Stimulated activated CD8-positive, alpha-beta memory T cell treated with anti-CD3 and anti-CD28 coated beads, Interleukin-7, amount 100 ng/mL, for 4 hours (primary cell): ENCODE data around the gene CPNE1.
A peak's percentile ranks its signal among the peaks of the same experiment; 100 is the strongest.
"Not testable (repeated sequence)": the region's sequence is repeated elsewhere in the genome, so short reads cannot be mapped to it uniquely, and the experiment has no call there.

ENCODE experiments used
- DNase-seq, 2 donors: peaks; one replicate each; pipeline ENCODE4 v3.0.0-alpha.2; 2020; ENCODE audit warnings: low read depth in 2 of 2

The CPNE1 gene

DNA sequence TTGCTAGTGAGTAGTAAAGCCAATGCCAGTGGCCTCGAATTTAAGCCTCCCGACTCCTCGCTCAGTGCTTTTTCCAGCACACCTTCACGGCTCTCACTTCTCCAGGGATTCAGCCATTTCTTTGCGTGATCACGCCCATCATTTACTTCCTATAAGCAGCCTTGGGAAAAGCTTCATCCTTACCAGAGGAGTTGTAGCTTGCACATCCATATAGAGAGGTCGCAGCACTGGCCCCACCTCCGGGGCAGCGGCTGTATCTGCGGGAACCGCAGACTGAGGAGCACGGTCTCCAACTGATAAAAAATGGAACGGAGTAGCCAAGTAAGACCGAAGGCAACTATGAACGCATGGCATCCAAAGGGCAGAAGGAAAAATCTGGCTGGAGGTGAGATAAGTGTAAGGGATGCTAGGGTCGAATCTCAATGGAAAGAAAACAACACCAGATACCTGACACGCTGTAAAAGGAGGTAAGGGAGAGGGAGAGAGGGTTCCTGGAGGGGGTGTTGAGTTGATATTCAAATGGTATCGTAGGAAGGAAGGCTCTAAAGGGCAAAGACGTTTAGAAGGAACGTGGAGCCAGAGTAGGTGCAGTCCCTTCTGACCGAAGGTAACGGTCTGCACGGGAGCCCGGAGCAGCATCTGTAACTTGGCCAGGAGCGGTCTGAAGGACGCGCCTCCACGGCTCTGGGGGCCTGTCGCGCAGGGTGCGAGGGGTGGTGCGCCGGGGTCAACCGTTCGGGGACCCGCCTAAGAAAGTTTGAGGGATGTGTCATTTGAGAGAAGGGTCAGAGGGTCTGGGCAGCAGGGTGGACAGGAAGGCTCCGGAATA is 33.8 kb upstream of the CPNE1 start:
- DNase-seq: no peak

DNA sequence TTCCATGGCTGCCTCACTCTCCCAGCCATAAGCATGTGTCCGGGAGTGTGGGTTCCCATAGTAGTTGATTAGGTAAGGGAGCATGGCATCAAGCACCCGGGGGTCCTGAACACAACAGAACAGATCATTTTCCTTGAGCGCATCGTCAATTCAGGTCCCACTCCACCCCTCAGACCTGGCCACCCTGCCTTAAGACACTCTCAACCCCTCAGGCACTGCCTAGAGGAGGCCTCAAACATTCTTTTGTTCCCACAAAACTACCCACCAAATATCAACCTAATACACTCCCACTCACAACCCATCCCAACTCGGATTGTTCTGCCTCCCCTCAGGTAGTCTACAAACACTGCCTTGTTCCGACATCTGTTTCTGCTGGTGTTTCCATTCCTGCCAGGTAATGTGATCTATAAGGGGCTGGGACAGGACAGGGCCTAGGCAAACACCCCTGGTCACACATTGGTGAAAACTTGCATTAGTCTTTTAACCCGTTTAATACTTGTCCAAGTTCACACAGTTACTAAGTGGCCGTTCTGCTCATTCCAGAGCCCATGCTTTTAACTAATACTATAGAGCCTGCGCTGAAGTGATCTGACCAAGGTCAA is 33.1 kb upstream of the CPNE1 start:
- DNase-seq: no peak

- no peak for DNase-seq
Measured at GRCh38 chr20:35695978-35696377, 31.3 kb upstream of the CPNE1 start.

GRCh38 chr20:35695245-35695749 is 30.6 kb upstream of the CPNE1 start:
- no peak for DNase-seq

- DNase-seq: no peak
Measured at GRCh38 chr20:35690265-35690664, 25.6 kb upstream of the CPNE1 start.

DNA sequence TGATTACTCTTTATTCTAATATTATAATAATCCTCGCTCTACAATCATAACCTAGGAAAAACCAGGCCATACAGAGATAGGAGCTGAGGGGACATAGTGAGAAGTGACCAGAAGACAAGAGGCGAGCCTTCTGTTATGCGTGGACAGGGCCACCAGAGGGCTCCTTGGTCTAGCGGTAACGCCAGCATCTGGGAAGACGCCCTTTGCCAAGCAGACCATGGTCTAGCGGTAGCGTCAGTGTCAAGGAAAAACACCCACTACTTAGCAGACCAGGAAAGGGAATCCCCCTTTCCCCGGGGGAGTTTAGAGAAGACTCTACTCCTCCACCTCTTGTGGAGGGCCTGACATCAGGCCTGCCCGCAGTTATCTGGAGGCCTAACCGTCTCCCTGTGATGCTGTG is 22.2 kb upstream of the CPNE1 start:
- not testable (repeated sequence) for DNase-seq

DNA sequence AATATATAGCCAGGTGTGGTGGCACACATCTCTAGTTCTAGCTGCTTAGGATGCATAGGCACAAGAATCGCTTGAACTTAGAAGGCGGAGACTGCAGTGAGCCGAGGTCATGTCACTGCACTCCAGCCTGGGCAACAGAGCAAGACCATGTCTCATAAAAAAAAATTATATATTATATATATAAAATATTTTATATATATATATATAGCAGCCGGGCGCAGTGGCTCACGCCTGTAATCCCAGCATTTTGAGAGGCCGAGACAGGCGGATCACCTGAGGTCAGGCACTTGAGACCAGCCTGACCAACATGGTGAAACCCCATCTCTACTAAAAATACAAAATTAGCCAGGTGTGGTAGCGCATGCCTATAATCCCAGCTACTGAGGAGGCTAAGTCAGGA is 20.7 kb upstream of the CPNE1 start:
- DNase-seq: not testable (repeated sequence)

GRCh38 chr20:35681960-35682359 is 17.3 kb upstream of the CPNE1 start:
- DNase-seq: no peak

DNA sequence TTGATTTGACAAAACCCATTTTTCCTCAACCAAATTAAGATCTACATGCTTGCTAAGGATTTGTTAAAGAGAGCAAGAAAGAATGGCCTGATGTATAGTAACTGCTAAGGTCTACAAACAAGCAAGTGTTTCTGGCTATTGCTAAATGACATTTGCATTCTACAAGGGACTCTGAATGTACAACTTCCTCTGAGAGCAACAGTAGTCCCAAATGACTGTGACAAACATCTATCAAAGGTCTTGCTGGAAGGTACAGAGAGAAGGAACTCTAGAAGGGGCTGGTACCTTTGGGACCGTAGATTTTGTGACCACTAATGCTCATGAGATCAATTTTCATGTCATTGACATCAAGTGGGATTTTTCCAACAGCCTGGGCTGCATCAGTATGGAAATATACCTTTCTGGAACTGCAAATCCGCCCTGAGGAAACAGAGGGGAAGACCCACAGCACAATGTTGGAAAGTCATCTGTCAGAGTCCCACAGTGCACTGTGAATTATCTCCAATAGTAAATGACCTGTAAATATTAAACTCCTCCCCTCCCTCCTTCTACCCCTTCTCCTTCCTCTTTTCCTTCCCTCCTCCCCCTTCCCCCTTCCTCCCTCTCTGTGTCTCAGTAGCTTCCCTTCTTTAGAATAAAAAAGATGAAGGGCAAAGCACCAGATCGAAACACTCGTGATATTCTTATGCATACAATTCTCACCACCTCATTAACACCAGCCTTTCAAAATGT is 15.9 kb upstream of the CPNE1 start:
- DNase-seq: no peak

DNA sequence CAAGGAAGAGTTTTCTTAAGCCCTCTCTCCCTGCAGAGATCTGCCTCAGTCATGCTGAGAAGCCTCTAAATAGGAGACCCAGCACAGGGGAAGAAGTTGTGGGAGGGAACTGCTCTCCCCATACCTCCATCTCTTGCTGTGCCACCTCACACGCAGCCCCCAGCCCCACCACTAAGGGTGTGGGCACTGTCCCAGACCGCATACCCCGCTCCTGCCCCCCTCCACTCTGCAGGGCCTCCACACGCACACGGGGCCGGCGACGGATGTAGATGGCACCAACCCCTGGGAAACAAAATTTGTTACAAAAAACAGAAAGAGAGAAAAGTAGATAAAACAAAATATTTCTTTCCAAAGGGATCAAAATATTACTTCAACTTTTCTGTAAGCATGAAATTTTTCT is 10.2 kb upstream of the CPNE1 start:
- no peak for DNase-seq

DNA sequence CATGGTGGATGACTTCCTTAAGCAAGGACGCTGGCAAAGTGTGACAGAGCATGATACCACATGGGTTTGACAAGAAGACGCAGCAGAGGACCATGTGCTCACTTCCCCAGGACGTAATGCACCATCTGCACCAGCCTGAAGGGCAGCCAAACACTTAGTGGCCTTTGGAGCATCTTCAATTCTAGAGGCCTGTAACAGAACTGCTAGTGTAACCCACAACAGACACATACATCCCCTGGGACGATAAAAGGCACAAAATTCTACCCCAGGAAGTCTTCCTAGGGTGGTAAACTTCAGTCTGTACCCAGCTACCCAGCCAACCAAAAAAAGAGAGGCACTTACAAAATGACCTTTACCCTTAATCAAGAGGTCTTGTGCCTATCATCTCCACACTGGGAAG is 9.2 kb upstream of the CPNE1 start:
- no peak for DNase-seq

- DNase-seq: no peak
Measured at GRCh38 chr20:35669681-35670080, 5.0 kb upstream of the CPNE1 start.

DNA sequence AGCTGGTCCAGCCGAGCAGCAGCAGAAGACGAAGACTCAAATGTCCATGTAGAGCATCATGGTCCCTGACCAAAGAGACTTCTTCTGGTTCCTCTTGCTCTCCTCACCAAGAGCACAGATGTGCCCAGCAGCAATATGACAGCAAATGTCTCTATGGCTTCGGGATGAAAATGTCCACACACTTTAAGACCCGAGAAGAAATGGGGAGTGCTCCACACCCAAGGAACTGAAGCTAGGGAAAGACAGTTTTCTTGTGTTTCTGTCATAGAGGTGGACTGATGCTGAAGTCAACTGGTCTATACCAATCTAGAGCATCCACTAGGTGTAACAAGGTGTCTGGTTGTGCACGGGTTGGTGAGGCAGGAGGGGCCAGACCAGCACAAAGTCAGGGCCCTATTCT is 4.5 kb upstream of the CPNE1 start:
- DNase-seq: no peak

- DNase-seq: no peak
Measured at GRCh38 chr20:35665949-35666288, 1.2 kb upstream of the CPNE1 start.

GRCh38 chr20:35663516-35664465 is 909 bp downstream of the CPNE1 start:
- peak; percentile 44 to 53 for DNase-seq

DNA sequence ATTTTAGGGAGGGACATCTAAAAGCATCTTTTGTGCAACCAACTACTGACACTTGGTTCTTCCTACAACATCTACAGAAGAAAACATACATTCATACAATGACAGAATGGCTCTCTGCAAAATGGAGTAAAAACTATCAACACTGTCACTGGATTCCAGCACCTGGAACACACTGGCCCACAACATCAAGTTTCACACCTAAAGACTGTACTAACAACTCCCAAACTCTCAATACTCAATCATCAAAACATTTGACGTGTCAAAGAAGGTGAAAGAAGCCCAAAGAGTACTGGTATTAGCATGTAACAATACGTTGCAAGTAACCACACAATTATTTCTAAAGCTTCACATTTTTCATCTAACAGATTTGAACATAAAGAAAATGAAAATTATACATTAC is 2.1 kb downstream of the CPNE1 start:
- DNase-seq: no peak

- DNase-seq: no peak
Measured at GRCh38 chr20:35661908-35662307, 2.8 kb downstream of the CPNE1 start.

- no peak for DNase-seq
Measured at GRCh38 chr20:35661053-35661452, 3.6 kb downstream of the CPNE1 start.

DNA sequence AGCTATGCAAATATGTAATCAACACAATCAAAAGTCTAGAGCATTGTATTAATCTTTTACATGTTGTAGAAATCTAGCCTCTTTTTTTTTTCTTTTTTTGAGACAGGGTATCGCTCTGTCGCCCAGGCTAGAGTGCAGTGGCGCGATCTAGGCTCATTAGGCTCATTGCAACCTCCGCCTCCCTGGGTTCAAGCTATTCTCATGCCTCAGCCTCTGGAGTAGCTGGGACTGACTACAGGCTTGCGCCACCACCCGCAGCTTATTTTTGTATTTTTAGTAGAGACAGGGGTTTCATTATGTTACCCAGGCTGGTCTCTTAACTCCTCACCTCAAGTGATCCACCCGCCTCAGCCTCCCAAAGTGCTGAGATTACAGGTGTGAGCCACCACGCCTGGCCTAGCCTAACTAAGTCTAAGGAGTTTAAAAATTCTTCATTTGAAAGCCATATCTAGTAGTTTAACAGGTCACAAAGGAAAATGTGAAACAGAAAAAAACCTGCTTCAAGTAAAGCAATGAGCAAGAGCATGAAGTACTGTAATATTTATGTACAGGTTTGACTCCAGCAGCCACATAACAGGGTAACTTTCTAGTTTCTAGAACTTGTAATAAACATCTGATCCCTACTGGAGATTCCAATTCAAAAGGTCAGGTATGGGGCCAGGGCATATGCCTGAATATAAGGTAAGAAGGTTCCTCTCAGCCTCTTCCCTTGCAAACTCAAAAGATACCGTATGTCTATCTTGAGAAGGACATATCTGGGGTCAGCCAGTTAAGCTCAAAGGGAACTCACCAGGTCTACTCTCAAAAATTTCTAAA is 4.4 kb downstream of the CPNE1 start:
- DNase-seq: no peak

DNA sequence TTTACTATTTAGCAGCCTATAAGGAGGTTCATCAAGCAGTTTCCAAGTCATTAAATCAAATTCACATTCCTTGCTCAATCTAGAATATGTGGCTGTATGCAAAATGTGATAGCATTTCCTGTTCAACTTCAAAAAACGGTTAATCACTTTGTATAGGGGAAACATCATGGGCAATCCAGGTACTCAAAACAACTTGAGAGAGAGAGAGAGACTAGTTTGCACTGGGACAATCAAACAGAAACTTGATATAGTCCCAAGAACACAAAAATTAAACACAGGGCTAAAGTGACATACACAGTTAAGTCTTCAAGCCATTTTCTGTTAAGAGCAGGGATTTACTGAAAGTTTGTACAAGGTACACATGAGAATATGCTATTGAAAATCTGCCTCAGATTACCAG is 7.4 kb downstream of the CPNE1 start:
- DNase-seq: no peak

GRCh38 chr20:35654415-35654814 is 10.3 kb downstream of the CPNE1 start:
- DNase-seq: no peak
